ENCODE measurements around the gene ASXL3.

The ASXL3 gene

DNA sequence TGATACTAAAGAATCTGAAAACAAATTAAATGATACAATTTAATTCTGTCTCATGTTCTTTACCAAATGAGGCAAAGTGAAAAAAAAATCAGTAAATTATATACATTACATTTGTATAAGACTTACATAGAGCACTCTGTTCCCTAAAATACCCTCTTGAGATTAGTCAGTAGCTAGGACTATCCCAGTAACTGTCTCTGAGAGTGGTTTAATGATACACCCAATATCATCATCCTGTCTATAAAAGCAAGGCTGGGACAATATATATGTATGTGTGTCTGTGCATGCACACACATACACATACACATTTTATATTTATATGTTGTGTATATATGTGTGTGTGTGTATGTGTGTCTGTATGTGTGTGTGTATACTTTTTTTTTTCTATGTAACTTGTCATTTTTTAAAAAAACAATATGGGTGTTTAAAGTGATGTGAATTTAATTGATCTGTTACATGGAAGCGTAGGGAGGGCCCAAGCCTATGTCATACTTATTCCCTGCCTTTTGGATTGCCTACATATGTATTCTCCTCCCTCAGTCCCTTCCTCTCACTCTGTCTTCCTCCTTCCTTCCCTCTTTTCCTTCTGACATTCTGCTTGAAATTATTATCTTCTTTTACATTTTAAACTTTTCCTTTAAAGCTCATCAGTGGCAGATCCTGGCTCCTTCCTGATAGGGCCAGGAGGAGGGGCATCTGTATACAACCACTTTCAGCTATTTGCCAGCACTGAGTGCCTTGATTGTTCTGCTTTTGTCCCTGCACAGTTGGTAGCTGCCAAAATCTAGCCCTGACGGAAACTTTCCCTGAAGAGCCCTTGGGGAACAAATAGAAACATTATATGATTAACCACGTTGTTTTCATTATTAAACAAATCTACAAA, 6.8 kb downstream of the ASXL3 start:
- DNase-seq, result no peak

DNA sequence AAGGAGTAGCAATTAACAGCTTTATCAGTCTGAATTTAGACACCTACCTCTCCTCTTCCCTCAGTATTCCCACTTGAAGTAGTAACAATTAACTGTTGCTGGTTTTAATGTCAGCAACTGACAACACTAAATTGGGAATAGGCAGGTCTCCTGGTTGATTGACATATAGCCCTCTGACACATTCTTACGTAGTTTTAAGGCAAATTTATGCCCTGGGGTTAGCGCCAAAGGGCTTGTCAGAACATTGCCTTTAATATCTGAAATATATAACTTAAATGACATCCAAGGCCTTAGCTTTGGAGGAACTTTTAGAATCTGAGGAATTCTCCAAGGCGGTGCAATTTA, 7.4 kb downstream of the ASXL3 start:
- DNase-seq, result no peak

DNA sequence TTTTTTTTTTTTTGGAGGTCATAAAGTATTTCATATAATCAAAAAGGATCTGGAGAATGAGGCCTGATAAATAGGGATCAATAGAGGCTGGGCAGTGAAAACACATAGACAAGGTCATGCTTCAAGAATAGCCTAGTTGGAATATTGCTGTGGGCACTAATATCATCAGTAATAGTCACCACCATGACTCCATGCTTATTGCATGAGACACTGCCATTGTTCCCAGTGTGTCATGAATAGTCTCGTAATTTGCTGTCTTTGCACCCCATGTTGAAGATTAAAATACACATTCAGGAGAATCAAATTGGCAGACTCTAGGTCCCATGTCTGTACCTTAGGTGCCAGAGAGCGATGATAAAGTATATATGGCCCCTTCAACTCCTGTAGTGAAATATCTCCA, 10.3 kb downstream of the ASXL3 start:
- DNase-seq, result no peak

DNA sequence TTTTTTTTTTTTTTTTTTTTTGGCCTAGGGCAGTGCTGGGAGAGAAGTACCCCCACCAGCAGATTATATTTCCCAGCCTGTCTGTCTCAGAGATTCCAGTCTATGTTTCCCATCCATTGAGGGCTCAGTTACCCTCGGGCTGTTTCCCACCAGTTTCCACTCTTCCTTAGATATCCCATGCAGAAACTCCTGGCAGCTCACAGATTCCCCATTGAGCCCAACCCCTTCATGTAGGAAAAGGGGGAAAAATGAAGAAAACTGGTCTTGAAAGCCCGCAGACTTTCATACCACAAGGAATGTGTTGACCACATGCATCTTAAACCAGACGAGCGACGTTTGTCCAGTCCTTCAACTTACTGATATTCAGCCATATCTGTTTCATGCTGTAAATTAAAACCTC, 15.2 kb downstream of the ASXL3 start:
- DNase-seq, result no peak

DNA sequence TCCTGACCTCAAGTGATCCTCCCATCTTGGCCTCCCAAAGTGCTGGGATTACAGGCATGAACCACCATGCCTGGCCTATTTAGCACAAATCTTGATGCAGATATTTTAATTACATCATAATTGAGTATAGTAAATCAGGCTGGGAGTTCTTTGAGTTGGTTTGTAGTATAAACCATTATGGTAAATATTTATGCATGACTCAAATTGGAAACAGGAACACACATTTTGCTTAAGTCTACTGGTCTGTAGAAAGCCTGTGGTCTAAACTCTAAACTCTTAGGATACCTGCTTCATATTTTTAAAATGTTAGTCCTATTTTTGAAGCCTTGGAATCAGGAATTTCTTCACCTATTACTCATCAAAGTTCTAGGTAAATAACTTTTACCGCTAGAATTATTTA, 16.8 kb downstream of the ASXL3 start:
- DNase-seq, result no peak

DNA sequence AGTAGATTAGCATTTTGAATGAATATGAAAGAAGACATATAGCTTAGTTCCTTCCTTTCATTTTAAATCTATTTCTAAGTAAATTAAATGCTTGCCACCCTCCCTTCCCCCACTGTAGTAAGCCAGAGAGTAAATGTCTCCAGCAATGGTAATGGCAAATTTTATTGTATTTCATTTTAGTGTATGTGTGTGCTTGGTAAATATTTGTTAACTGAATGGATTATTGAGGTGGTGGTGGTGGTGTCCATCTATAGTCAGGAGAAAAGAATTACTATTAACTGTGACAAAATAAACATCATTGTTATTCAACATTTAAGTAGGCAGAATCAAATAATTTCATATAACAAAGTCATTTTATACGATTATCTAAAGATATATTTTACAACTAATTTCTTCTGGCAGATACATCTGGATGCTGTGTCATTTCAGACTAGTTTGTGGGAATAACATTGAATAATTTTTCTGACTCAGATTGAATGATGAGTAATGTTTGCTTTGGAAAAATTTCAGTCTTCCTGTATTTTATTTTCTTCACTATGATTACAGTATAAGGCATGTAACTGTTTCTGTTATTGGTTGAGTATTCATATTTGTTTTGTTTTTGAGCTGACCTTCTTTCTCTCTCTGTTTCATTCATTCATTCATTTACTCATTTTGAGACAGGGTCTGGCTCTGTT, 18.3 kb downstream of the ASXL3 start:
- DNase-seq, result no peak

DNA sequence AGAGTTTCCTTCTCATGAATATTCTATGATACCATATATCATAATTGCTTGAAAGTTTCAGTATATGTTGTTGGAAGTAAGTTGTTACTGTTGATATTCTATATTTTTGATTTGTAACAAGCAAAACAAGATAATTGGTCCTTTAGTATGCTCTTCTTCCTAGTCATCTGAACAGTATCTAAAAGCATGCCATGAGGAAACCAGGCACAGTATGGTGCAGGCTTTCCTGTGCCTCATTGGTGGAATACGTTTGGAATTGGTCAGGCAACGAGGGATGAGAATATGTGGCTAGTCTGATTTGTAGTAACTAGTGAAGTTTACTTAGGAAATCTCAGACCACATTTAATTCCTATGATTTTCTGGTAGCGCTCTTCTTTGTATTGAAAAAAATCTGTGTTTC, 22.8 kb downstream of the ASXL3 start:
- no peak for DNase-seq

DNA sequence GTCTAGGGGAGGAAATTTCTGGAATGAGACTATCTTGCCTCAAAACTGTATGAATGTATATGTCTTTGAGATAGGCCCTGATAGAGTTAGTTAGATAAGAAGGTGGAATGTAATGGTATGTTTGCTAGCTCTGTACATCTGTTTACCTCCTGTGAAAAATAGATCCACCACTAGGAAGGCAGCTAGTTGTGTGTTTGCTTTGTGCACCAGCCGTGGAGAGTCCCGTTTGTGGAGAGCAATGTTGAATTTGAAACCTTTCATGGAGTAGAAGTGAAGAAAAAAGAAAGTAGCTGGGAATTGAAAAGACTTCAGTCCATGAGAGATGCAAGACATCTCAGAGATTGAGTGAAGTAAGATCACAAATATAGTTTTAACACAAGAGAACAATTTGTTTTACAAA, 25.4 kb downstream of the ASXL3 start:
- DNase-seq, result no peak

DNA sequence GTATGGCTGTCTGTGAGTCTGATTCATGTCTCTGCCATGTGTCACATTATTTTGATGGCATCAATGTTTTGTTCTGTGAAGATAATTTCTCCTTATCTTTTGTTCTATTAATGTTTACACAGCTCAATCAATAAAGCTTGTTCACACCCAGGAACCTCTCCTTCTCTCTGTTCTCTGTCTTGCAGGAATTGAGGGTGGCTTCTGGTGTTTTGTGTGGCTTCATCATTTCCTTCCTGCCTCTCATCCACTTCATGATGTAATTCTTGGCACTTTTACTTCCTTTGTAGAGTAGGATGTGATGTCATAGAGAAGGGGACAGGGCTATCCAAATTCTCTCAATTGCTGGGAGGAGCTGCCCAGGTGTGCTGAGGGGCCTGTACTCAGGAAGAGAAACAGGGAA, 27.2 kb downstream of the ASXL3 start:
- DNase-seq, result no peak

DNA sequence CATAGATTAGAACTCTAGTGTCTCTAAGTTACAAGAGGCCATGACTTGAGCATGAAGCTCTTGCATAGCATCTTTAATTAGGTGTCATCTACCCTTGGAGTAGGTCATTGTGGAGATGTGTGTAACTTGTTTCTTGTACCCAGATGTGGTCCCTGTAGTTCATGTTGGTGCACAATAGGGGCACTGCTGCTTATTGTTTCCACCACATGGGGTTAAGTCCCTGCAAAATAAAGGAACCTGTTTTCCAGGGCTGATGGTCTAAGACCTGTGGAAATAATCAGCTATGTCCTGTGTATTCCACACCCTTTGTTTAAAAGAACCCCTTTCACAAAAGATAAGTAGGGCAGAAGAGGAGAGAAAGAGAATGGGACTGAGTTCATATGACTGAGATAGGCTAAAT, 28.6 kb downstream of the ASXL3 start:
- peak; percentile 7 for DNase-seq

DNA sequence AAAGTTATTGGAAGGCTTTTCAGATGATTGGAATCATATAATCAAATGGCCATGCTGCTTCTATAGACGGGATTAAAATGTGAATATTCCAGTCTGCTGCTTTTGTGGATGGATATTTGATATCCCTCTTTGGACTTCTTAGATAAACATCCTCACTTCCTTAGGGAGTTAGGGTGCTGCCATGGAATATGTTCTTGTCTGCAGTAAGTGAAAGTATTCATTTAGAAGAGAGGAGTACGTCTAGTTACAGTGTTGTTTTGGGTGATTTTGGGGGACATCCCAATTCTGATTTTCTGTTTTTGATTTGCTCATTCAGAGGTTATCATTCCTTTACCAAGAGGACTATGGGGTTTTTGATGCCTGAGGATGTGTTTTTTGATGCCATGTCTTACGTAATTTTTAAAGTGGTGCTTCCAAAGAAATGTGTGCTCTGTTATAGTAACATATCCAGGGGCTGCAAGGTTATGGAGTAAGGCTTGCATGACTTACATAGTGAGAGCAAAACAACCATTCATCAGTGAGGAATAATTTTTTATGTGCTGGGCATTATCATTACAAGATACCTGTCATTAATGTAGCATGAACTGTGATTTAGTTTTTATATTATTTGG, 33.6 kb downstream of the ASXL3 start:
- DNase-seq, result no peak

DNA sequence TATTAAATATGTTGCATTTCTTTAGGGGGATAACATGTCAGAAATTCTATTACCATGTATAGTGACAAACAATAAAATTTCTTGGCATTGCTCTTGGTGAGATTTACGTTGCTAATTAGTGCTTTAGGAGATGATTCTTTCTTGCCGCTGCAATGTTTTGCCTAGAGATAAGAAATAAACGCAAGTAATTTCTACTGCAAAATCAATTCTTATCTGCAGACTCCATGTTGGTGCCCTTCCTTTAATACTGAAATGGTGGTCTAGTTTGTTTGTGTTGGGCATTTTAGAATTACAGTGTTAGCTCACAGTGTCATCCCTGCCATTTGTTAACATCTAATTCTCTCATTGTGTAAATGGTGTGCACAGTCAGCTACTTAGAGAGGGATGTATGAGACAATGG, 34.6 kb downstream of the ASXL3 start:
- no peak for DNase-seq

DNA sequence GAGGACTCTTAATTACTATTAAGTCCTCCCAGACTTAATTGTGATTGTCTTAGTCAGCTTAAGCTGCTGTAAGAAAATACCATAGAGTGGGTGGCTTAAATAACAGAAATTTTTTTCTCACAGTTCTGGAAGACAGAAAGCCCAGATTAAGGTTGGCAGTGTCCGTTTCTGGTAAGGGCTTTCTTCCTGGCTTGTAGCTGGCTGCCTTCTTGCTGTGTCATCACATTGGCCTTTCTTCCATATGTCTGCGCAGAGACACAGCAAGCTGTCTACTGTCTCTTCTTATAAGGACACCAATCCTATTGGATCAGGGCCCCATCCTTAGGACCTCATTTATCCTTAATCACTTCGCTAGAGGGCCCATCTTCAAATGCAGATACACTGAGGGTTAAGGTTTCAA, 38.5 kb downstream of the ASXL3 start:
- DNase-seq, result no peak

DNA sequence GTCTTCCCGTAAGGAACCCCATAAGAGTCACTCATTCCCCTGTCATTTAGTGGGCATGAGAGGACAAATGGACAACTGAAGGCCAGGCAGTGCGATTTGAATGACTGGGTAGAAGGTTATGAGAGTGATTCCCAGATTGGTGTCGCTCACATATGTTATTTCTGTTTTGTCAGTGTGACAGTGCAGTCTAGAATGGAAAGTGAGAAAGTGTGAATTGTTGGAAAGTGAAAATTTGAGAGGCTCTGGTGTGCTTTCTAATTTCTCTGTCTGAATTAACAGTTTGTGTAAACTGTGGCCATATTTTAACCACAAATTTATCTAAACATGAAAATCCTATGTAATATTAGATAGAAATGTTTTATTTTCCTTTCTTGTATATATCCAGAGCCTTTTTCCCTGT, 49.1 kb downstream of the ASXL3 start:
- DNase-seq, result no peak

DNA sequence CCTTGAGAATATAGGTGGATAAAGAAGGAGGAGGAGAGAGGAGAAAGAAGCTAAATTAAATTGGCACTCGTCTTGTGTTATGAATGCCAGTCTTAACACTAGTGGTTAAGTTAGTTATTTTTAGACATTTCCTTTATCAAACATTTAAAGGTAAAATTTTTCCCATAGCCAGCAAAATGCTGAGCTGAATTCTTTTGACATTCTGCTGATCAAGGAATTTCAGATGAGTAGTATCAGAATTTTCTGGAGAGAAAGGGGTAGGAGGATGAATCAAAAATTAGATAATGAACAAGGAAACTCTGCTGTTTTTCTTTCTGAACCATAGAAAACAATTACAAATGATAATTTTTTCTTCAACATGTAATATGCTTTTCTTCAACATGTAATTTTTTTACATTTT, 52.5 kb downstream of the ASXL3 start:
- no peak for DNase-seq

DNA sequence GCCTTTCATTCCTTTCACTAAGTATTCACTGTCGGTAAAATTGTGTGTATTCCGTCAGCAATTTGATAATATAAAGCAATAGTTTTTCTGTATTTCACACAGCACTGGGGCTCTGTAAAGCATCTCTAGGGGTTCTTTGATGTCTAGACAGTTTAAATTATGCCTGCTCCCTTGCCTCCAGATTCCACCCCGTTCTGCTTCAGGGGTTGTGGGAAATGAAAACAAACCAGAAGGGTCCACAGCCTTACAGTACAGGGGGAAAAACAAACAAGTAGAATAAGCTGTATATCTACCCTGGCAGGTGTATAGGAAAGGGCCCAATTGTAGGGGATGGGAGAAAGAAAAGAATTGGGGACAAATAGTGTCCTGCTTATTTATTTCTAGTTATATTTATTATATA, 63.1 kb downstream of the ASXL3 start:
- DNase-seq, result no peak

DNA sequence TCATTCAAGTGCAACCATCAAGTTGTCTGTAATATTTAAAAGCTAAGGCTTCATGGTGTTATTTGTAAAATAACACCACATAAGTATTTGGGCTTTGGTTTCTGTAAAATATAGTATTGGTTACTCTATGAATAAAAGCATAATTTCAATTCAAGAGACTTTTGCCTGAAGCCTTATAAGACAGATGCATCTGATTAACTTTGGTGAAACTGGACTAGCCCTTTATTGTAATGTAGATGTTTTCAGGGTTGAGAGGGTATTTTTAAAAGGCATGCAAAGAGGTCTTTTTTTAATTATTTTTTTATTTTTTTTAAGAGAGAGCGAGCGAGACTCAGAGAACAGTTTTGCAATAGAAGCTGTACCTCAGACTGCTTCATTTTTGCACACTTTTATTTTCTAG, 66.5 kb downstream of the ASXL3 start:
- no peak for DNase-seq

DNA sequence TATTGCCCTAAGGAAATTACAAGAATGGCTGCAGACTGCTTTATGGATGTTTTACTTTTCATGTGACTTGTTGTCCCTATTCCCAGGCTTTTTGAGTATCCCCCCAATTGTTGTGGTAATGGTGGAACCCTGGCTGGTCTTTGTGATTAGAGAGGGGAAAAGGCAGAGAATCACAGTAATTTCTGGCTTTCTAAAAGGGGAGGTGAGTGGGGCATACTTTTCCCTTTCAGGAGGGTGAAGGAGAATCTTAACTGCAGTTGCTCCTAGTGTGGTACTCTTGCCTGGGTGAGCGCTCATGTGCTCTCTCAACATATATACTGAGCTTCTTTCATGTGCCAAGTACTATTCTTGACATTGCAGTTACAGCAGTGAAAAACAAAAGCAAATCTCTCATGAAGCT, 69.3 kb downstream of the ASXL3 start:
- no peak for DNase-seq

DNA sequence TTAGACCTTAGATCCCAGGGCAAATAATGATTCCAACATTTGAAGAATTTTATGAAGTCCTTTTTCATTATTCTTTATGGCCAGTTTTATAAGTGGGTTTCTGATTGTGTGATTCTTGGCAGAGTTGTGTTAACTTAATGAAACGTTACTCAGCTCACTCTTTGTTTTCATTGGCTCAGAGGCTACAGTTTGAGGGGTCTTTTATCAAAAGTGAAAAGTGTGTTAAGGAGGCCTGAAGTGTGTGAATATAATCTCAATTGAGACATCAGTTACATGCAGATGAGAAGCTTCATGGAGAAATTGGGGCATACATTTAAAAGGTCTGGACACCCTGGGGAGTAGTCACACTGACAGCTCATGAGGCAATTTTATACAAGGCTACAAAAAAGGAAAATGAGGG, 74.6 kb downstream of the ASXL3 start:
- no peak for DNase-seq

DNA sequence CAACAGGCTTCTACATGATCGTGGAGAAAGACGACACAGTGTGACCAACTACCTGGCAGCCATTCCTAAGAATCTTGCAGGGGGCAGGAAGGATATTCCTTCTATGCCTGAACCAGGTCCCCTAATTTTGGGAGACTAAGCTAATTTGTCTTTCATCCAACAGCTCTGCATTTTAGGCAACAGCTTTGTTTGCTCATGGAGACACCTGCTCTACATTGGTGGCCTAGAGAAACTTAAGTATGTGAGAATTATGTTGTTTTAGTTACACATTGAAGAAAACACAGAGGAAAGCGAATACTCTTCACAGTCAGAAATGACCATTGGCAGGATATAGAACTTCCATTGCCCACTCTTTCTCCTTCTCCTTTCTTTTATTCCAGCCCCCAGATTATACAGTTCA, 75.2 kb downstream of the ASXL3 start:
- DNase-seq, result no peak

DNA sequence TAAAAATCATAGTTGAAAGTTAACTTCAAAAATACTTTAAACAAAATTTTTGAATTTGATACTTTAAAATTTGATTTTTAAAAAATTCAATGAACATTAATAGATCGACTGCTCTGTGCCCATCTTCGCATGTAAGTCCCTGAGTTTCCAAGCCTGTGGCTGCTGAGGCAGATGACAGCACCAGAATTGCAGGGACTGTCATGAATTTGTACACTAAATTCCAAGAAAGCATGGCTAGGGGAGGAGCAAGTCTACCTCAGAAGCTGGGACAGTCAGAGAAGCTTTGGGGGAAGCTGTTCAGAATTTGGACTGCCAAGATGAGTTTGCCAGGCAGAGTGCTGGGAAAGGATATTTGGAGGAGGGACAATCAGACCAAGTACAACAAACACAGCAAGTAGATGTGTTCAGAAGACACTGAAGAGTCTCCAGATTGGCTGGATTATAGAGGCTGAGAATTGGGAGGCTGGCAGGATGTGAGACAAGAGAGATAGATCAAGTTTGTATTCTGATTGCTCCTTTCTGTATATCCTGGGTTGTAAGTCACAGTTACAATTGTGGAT, 79.0 kb downstream of the ASXL3 start:
- DNase-seq, result no peak

DNA sequence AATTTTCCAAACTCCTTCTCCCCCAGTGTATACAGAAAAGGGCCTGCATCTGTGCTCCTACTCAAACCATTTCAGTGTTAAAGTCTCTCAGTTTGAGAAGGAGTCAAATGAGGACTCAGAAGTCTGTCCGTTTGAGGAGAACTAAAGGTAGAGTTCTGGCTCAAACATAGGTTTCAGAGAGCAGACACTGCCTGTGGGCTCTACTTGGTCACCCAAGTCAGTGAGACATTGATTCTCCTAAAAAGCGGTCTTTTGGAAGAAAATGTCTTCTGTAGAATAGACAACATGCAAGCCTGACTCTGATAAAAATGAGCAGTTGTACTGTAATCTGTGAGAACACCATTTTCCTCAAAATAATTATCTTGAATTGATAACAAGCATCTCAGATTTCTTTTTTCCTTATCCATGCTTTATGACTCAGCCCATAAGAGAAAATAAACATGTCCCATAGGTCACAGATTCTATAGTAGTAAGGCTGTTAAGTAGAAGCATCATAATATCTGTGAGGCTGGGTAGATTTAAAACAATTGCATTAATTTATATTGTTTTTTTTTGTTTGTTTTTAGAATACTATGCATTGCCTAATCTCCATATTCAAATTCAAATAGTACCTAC, 82.8 kb downstream of the ASXL3 start:
- DNase-seq, result no peak

DNA sequence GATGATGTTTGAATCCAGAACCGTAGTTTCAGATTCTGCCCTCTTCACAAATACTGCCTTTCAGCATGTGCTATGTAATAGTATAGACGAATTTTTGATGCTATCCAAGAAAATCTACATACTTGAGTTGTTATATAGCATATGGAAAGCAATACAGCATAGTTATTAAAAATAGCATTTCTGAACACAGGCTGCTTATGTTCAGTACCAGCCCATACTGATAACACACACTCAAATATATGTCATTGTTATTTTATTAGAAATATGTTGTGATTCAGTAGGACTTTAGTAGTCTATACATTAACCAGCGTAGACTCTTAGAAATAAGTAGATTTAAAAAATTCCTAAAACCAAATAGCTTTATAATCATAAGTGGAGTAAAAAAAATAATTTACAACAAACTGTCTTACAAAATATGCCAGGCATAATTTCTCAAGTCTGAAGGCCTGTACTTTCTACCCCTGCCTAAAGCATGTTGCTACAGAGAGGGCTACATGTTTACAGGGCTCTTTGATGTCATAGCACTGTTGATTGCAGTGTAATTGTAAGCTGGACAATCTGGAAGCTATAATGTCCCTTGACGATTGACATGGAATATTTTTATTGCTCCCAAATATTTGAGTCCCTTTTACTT, 86.3 kb downstream of the ASXL3 start:
- no peak for DNase-seq

All from hematopoietic multipotent progenitor cell treated with erythropoietin and hydrocortisone succinate and interleukin-3 and kit ligand, for 4 days (in vitro differentiated cells).